Keratinocyte (primary cell): ENCODE results near the gene TULP1.

Experiments used
- CTCF ChIP-seq, 3 experiments: IDR thresholded peaks in 1 of 3; conservative IDR thresholded peaks in 1 of 3; optimal IDR thresholded peaks in 1 of 3; 2 replicates in 2 of 3; 3 replicates in 1 of 3; pipeline versions ENCODE3 to v1.5.1; 2011; ENCODE audit warnings: low read length in 3 of 3, mild to moderate bottlenecking in 3 of 3, moderate library complexity in 2 of 3, control low read depth in 1 of 3, inconsistent platforms in 1 of 3; ENCODE audit not compliant: insufficient read depth in 2 of 3; ENCODE audit errors: extremely low read depth in 1 of 3
- EZH2 ChIP-seq: IDR thresholded peaks from one replicate; pipeline ENCODE4 v1.6.1; 2012; ENCODE audit warnings: inconsistent platforms, mild to moderate bottlenecking, low read length, moderate library complexity

GRCh38 chr6:35468980-35469750 is 43.5 kb downstream of the TULP1 start:
- TF ChIP-seq CTCF (optimal IDR thresholded peaks at IDR 0.05 in 1 of 3, IDR thresholded peaks at IDR 0.05 in 1 of 3, conservative IDR thresholded peaks at IDR 0.05 in 1 of 3; ENCODE audit: extremely low read depth in 1 of 3, insufficient read depth in 2 of 3, low read length in 3 of 3) (no peak), EZH2 (no peak)
